Tibial artery (tissue), 4 donors: ENCODE results near the gene SCG2.

Experiments used
- DNase-seq, 2 donors: peaks; one replicate each; pipeline ENCODE4 v3.0.0-alpha.2; 2019
- H3K27ac ChIP-seq, 2 donors: fragments of 200-600 bp; sonication (generic) in 1 of 2; 1 replicate in 1 of 2; 2 replicates in 1 of 2; pipeline ENCODE4 v1.5.1; 2018 to 2019; ENCODE audit warnings: mild to moderate bottlenecking in 1 of 2
- H3K27me3 ChIP-seq, 2 donors: fragments of 200-600 bp; sonication (generic) in 1 of 2; one replicate each; pipeline versions ENCODE4 v1.5.1 to v1.6.0; 2016 to 2019
- H3K36me3 ChIP-seq, 3 donors: fragments of 200-600 bp; sonication (generic) in 2 of 3; one replicate each; pipeline ENCODE4 v1.5.1; 2016 to 2019; ENCODE audit warnings: mild to moderate bottlenecking in 2 of 3
- H3K4me1 ChIP-seq, 4 donors: fragments of 200-600 bp; sonication (generic) in 2 of 4; 1 replicate in 3 of 4; 2 replicates in 1 of 4; pipeline ENCODE4 v1.5.1; 2016 to 2019
- H3K4me3 ChIP-seq, 2 donors: fragments of 200-600 bp; sonication (generic) in 1 of 2; 1 replicate in 1 of 2; 2 replicates in 1 of 2; pipeline ENCODE4 v1.5.1; 2018 to 2019; ENCODE audit warnings: mild to moderate bottlenecking in 2 of 2
- H3K9me3 ChIP-seq, 3 donors: fragments of 200-600 bp; sonication (generic) in 1 of 3; one replicate each; pipeline ENCODE4 v1.5.1; 2016 to 2019
- CTCF ChIP-seq, 2 experiments: fragments of 200-600 bp in 1 of 2; fragments of 450-650 bp in 1 of 2; IDR thresholded peaks; one replicate each; pipeline ENCODE4 v1.5.1; 2017 to 2019; ENCODE audit warnings: antibody characterized with exemption in 2 of 2, mild to moderate bottlenecking in 1 of 2, moderate library complexity in 1 of 2
- intact Hi-C: fragments of 100-400 bp; cut with DNase I; formaldehyde crosslinking; loops from one replicate; pipeline ENCODE4 v1.15.0; 2023; ENCODE audit warnings: low total_unique reads

SCG2 gene

GRCh38 chr2:223560749-223561435 is 41.3 kb downstream of the SCG2 start:
- Histone ChIP-seq H3K27ac (no peak overlapping the region), H3K4me3 (no peak overlapping the region), H3K9me3 (no peaks in the 10 kb centered on the region), H3K36me3 (no peaks in the 10 kb centered on the region), H3K4me1 (no peaks in the 10 kb centered on the region), H3K27me3 (no peaks in the 10 kb centered on the region)
- intact Hi-C loops: no loop called here
- DNase-seq: no peak
- no peak for TF ChIP-seq CTCF (IDR thresholded peaks at IDR 0.05)

GRCh38 chr2:223558970-223559369 is 43.2 kb downstream of the SCG2 start:
- TF ChIP-seq CTCF (IDR thresholded peaks at IDR 0.05): no peak
- no peaks in the 10 kb centered on the region for H3K36me3 ChIP-seq
- H3K4me3 ChIP-seq: no peak overlapping the region
- H3K9me3 ChIP-seq: no peaks in the 10 kb centered on the region
- H3K4me1 ChIP-seq: no peaks in the 10 kb centered on the region
- H3K27me3 ChIP-seq: no peaks in the 10 kb centered on the region
- intact Hi-C loops: no loop called here
- DNase-seq: no peak
- H3K27ac ChIP-seq: no peak overlapping the region

GRCh38 chr2:223554923-223555322 is 47.2 kb downstream of the SCG2 start:
- no peak for TF ChIP-seq CTCF (IDR thresholded peaks at IDR 0.05)
- Histone ChIP-seq H3K4me1 (no peaks in the 10 kb centered on the region), H3K9me3 (no peaks in the 10 kb centered on the region), H3K36me3 (no peaks in the 10 kb centered on the region), H3K27me3 (no peaks in the 10 kb centered on the region), H3K4me3 (no peak overlapping the region), H3K27ac (no peak overlapping the region)
- intact Hi-C loops: no loop called here
- no peak for DNase-seq

DNA sequence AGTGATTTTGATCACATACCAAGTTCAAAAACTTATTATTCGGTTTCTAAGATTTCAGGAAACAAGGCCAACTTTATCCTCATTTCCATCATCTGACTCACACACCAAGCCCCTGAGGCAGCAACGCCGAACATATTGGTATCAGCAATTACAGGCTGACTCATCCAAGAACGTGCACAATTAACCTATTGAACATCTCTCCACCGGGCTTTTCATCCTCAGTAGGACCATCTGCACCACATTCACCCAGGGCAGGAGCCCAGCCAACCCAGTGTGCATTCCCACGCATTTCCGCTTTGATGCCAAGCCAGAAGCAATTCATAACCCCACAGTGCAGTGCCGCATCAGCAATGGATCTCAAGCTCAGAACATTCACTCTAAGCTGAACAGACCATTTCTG is 52.9 kb downstream of the SCG2 start:
- intact Hi-C loops: no loop called here

GRCh38 chr2:223548194-223548593 is 54.0 kb downstream of the SCG2 start:
- intact Hi-C loops: no loop called here
- DNase-seq: no peak
- no peak for TF ChIP-seq CTCF (IDR thresholded peaks at IDR 0.05)
- Histone ChIP-seq H3K36me3 (no peaks in the 10 kb centered on the region), H3K4me3 (no peak overlapping the region), H3K27ac (no peak overlapping the region), H3K4me1 (no peaks in the 10 kb centered on the region), H3K27me3 (no peaks in the 10 kb centered on the region), H3K9me3 (no peaks in the 10 kb centered on the region)

More for the DNA sequence above, 52.9 kb downstream of the SCG2 start:
- H3K9me3 ChIP-seq: no peaks in the 10 kb centered on the region
- H3K36me3 ChIP-seq: no peaks in the 10 kb centered on the region
- no peak overlapping the region for H3K27ac ChIP-seq
- no peak overlapping the region for H3K4me3 ChIP-seq
- TF ChIP-seq CTCF (IDR thresholded peaks at IDR 0.05): no peak
- DNase-seq: no peak
- no peaks in the 10 kb centered on the region for H3K4me1 ChIP-seq
- H3K27me3 ChIP-seq: no peaks in the 10 kb centered on the region
